Measurements from ENCODE around the gene NELFE. TPM values are rescaled to one million over a fixed set of nuclear protein-coding genes. Genes with fewer than 3 reads are reported as not detected.
A peak's percentile ranks its signal among the peaks of the same experiment; 100 is the strongest.
"Not testable (repeated sequence)": the region's sequence is repeated elsewhere in the genome, so short reads cannot be mapped to it uniquely, and the experiment has no call there.

Gene NELFE, protein sequence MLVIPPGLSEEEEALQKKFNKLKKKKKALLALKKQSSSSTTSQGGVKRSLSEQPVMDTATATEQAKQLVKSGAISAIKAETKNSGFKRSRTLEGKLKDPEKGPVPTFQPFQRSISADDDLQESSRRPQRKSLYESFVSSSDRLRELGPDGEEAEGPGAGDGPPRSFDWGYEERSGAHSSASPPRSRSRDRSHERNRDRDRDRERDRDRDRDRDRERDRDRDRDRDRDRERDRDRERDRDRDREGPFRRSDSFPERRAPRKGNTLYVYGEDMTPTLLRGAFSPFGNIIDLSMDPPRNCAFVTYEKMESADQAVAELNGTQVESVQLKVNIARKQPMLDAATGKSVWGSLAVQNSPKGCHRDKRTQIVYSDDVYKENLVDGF
- total RNA-seq: 46.7 TPM
- long read RNA-seq, transcript NELFE-208 (10 exons, 1,543 nt): minor isoform, 6 of 95 reads
- long read RNA-seq, transcript NELFE-202 (11 exons, 1,584 nt): major isoform, 75 of 95 reads
- long read RNA-seq, partial matches to known transcripts: 5 of 95 reads
- long read RNA-seq, other reads (novel, unspliced or antisense): 9 of 95 reads

DNA sequence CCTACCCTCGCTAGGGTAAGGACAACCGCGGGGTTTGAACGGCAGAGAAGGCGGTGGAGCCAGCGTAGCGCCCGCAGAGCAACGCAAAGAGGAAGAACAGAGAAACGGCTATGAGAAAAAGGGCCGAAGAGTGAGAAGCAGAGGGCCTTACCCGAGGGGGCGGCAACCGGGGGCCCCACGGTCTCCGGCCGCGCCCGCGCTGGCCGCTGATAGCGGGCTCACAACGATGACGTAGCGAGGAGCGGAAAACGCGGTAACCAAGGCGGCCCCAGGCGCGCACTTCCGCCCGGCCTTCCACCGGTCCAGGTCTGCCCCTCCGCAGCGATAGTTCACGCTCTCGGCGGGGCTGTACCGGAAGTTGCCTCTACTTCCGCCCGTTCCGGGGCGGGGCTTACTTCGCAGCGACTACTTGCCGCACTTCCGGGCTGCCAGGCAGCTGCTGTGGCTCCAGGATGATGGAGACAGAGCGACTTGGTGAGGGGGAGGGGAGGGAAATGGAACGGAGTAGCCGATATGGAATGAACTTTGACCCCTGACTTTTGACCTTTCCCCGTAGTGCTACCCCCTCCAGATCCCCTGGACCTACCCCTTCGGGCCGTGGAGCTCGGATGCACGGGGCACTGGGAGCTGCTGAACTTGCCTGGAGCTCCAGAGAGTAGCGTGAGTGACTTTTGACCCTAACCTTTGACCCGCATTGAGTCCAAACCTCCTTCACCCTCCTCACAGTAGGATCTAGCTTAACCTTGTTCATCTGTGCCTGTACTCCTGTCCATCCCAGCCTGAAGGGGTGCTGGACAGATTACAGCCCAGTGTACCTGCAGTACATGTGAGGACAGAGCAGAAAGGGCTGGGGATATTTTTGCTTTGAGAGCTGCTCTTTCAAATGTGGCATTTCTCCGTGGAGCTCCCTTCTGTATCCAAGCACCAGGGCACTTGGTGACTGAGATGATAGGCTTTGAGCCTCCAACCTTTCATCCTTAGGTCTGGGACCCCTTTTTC is at the start of gene NELFE, which contains the start of gene SKIC2:
TSS of gene NELFE (minus strand) at position 231 of the 999 bp plus-strand sequence. CDS start 525 bp downstream, outside the sequence.
TSS of gene SKIC2 (plus strand) at position 435 of the 999 bp plus-strand sequence. CDS start at position 453, 18 bp downstream.
- intact Hi-C loops (cut with DNase I): loop anchor here (1.0 to 10.0 kb wide), 2 partner anchors 13 to 414 kb away; partner anchors contain the start of genes ATP6V1G2, DDX39B, DXO and NFKBIL1
- DNase-seq (ENCODE audit: low spot score): peak; percentile 100

DNA sequence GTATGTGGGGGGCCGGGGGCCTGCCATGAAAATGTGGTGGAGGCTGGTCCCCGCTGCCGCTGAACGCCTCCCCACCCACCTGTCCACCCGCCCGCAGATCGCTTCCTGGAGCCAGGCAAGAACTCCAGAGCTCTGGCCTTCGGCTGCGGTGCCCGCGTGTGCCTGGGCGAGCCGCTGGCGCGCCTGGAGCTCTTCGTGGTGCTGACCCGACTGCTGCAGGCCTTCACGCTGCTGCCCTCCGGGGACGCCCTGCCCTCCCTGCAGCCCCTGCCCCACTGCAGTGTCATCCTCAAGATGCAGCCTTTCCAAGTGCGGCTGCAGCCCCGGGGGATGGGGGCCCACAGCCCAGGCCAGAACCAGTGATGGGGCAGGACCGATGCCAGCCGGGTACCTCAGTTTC is 49.3 kb upstream of the NELFE start:
- DNase-seq (ENCODE audit: low spot score); intact Hi-C loops (cut with DNase I): not testable (repeated sequence)

DNA sequence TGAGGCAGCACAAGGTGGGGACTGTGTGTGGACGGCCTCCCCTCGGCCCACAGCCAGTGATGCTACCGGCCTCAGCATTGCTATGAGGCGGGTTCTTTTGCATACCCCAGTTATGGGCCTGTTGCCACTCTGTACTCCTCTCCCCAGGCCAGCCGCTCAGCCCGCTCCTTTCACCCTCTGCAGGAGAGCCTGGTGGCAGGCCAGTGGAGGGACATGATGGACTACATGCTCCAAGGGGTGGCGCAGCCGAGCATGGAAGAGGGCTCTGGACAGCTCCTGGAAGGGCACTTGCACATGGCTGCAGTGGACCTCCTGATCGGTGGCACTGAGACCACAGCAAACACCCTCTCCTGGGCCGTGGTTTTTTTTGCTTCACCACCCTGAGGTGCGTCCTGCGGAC is 48.3 kb upstream of the NELFE start:
- peak; percentile 39 for DNase-seq (ENCODE audit: low spot score)
- intact Hi-C loops (cut with DNase I): not testable (repeated sequence)

DNA sequence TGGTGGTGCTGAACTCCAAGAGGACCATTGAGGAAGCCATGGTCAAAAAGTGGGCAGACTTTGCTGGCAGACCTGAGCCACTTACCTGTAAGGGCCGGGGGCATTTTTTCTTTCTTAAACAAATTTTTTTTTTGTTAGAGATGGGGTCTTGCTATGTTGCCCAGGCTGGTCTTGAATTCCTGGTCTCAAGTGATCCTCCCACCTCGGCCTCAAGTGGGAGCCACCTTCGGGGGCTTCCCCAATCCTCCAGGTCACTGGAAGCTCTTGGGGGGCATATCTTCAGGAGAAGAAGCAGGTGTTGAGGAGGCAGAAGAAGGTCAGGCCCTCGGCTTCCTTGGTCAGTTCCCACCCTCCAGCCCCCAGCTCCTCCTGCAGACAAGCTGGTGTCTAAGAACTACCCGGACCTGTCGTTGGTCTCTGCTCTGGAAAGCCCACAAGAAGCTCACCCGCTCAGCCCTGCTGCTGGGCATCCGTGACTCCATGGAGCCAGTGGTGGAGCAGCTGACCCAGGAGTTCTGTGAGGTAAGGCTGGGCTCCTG is 47.3 kb upstream of the NELFE start:
- peak; percentile 58 for DNase-seq (ENCODE audit: low spot score)
- intact Hi-C loops (cut with DNase I): not testable (repeated sequence)

DNA sequence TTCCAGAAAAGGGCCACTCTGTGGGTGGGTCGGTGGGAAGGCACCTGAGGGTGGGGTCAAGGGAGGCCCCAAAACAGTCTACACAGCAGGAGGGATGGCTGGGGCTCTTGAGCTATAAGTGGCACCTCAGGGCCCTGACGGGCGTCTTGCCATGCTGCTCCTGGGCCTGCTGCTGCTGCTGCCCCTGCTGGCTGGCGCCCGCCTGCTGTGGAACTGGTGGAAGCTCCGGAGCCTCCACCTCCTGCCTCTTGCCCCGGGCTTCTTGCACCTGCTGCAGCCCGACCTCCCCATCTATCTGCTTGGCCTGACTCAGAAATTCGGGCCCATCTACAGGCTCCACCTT is 46.7 kb upstream of the NELFE start:
- peak; percentile 69 for DNase-seq (ENCODE audit: low spot score)
- intact Hi-C loops (cut with DNase I): not testable (repeated sequence)

DNA sequence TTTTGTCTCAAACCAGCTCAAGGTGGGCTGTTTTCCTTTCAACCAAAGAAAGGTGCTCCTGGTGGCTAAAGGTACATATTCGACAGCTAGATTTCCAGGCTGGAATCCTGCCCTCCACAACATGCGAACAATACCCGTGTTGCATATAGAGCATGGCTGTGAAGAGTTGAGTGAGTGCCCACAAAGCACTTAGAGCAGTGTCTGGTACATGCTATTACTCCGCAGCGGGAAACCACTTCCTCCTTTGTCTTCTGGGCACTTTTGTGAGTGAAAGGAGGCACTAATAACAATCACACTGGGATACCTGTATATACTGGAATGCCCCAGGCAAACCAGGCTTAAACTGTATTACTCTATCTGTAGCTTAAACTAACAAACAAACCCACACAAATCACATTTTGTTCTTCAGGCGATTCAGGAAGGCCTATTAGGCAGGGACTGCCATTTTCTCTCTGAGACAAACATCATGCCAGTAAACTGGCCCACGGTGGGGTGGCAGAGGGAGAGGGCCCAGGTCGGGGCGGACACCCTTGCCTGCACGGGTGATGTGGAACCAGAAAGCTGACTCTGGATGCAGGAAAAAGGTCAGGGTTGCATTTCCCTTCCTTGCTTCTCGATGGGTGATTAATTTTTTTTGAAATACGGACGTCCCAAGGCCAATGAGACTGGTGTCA is 46.2 kb upstream of the NELFE start:
- intact Hi-C loops (cut with DNase I): not testable (repeated sequence)
- peak; percentile 5 for DNase-seq (ENCODE audit: low spot score)

DNA sequence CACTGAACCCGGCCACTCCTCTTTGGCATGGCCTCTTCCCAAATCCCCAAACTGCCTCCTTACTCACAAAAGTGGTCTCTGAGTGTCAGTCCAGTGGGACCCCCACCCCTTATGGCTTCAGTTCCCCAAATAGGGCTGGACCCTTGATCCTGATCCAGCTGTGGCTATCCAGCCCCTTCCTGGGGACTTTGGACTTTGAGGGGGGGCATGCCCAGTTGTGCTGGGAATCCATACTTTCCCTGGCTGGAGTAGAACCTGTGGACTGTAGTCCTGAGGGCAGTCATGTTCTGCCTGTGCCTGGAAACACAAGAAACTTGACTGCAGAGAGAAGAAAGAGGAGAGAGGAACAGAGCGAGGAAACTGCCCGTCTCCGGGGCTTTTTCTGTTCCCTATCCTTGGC is 45.6 kb upstream of the NELFE start:
- intact Hi-C loops (cut with DNase I): not testable (repeated sequence)
- DNase-seq (ENCODE audit: low spot score): peak; percentile 31

DNA sequence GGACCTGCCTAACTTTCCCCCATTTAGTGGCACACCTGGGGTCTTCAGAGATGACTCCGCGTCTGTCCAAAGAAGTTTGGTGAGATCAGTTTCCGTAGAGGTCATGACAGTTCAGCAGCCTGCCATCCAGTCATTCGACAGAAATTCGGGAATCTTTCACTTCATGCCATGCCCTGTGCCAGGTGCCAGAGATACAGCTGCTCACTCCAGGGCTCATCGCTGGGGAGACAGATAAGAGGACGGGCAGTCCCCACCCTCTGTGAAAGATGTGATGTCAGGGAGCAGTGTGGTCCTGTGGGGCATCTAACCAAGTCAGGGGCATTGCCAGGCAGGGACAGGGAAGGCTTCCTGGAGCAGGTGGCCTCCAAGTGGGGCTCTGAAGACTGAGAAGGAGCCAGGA is 44.5 kb upstream of the NELFE start:
- DNase-seq (ENCODE audit: low spot score); intact Hi-C loops (cut with DNase I): not testable (repeated sequence)

DNA sequence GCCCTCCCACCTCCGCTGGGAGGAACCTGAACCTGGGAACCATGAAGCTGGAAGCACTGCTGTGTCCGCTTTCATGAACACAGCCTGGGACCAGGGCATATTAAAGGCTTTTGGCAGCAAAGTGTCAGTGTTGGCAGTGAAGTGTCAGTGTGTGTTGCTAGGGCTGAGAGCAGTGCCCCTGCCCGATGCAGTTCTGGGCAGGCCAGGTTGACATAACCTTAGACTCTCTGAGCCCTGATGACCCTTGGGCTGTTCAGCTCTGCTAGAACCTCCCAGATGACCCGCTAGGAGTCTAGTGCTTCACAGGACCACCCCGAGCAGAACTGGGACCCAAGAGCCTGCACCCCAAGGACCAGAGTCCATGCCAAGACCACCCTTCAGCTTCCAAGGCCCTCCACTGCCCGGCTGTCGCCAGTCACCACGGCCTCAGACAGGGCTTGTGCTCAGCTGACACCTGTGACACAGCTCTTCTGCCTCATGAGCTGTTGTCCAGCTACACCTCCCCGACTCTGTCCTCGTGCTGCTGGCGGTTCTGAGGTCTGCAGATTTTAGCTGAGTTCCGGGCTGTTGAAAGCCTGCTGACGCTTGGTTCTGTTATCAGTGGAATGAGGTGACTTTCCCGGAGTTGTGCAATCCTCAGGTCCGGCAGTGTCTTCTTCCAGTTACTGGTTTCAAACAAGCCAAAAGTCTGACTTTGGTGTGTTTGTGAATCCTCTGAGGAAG is 43.9 kb upstream of the NELFE start:
- intact Hi-C loops (cut with DNase I); DNase-seq (ENCODE audit: low spot score): not testable (repeated sequence)

DNA sequence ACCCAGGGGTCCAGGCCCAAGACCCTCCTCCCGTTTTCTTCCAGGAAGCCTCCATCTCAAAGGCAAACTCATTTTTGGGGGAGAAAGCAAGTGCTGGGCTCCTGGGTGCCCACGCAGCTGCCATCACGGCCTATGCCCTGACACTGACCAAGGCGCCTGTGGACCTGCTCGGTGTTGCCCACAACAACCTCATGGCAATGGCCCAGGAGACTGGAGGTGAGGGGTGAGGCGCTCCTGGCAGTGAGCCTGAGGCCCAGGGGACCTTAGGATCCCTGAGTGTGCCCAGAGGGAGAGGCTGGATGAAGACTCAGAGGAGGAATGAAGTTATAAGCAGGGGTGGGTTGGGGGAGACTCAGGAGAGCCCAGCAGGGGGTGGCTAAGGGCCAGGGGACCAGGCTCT is 37.6 kb upstream of the NELFE start:
- intact Hi-C loops (cut with DNase I); DNase-seq (ENCODE audit: low spot score): not testable (repeated sequence)

DNA sequence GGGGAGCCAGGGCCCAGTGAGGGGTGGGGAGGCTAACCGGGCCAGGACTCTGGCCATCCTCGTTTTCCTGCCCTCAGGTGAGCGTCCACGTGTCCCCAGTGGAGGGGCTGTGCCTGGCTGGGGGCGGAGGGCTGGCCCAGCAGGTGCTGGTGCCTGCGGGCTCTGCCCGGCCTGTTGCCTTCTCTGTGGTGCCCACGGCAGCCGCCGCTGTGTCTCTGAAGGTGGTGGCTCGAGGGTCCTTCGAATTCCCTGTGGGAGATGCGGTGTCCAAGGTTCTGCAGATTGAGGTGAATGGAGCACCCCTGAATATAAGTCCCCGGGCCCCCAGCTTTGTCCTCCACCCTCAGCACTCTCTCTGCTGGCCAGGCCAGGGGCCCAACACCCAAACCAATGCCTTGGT is 35.6 kb upstream of the NELFE start:
- intact Hi-C loops (cut with DNase I); DNase-seq (ENCODE audit: low spot score): not testable (repeated sequence)

DNA sequence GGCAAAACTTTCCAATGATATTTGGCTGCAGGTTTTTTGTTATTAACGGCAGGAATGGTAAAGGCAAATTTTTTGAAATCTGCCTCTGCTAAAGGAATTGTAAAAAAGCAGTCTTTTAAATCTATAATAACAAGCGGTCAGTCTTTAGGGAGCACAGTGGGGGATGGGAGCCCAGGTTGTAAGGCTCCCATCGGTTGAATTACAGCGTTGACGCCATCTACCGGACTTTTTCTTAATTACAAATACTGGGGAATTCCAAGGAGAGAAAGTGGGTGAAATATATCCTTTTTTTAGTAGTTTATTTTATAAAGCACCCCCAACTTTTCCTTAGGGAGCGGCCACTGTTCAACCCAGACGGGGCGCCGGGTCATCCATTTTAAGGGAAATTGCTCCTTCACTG is 30.6 kb upstream of the NELFE start:
- intact Hi-C loops (cut with DNase I); DNase-seq (ENCODE audit: low spot score): not testable (repeated sequence)

DNA sequence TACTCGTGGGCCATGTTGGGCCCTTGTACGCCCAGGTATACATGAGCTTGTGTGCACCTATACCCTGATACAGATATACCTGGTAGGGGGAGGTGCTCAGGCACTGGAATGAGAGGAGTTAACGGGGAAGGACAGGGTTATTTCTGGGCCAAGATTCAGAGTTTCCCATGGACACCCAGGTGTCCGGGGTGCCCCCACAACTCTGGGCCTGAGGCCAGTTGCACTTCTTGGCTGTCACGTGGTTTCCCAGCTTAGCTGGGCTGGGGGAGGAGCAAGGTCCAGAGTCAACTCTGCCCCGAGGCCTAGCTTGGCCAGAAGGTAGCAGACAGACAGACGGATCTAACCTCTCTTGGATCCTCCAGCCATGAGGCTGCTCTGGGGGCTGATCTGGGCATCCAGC is 23.0 kb upstream of the NELFE start, which contains the start of gene C4A:
TSS of gene C4A (plus strand) at position 314 of the 400 bp plus-strand sequence. CDS start at position 365, 51 bp downstream.
- intact Hi-C loops (cut with DNase I); DNase-seq (ENCODE audit: low spot score): not testable (repeated sequence)

DNA sequence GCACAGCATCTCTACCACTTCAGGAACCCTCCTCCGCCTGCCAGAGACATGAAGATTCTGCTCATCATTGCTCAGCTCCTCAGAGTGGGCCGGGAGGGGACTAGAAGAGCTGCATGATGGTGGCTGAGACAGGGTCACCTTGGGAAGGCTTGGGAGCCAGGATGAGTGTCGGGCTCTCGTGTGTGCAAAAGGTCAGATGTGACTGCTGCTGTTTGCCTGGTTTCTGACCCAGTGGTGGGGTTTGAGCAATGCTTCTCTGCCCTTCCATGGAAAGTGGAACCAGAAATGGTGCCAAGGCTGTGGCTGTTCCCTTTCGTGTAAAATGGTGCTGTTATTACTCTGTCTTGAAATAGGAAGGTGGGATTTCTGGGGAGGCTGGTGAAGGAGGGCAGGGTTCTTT is 22.2 kb upstream of the NELFE start:
- intact Hi-C loops (cut with DNase I); DNase-seq (ENCODE audit: low spot score): not testable (repeated sequence)

DNA sequence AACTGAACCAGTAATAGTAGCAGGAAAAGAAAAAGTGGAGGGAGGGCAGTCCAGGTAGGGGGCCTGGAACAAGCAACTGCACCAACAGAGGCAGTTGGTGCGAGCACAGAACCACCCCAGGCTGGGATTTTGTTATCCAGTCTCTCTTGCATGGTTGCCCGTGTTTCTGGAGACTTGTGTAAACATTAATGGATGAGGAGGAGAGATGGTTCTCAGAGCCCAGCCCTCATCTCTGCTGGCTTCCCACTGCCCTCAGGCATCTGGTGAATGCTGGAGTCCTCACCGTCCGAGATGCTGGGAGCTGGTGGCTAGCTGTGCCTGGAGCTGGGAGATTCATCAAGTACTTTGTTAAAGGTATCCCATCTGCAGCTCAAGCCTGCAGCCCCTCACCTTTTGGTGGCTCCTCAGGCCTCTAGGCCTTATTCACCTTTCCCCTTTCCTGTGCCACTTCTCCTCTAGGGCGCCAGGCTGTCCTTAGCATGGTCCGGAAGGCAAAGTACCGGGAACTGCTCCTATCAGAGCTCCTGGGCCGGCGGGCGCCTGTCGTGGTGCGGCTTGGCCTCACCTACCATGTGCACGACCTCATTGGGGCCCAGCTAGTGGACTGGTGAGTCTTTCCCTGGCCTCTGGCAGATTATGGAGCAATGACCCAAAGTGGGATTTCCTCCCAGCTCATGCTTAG is 21.6 kb upstream of the NELFE start:
- DNase-seq (ENCODE audit: low spot score); intact Hi-C loops (cut with DNase I): not testable (repeated sequence)

DNA sequence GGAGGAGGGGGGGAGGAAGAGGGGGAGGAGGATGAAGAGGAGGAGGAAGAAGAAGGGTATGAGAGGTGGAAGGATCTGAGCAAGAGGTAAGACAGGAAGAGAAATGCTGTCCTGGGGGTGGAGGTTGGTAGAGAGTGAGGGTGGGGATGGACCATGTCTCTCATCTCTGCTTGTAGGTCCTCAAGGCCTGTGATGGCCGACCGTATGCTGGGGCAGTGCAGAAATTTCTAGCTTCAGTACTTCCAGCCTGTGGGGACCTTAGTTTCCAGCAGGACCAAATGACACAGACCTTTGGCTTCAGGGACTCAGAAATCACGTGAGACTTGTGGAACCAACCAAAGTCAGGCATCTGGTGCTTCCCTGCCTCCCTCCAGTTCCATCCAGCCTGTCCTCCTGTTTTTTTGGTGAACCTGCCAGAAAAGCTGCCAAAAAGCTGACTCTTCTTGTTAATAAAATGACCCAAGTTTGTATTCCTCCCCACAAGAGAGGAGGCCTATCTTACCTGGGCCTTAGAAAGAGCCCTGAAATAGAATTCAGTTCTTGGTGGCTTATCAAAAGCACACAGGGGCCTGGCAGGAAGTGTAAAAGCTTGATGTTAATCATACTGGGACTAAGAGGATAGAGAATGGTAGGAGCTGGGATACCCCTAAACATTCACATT is 20.6 kb upstream of the NELFE start:
- DNase-seq (ENCODE audit: low spot score): peak; percentile 19
- intact Hi-C loops (cut with DNase I): no loop called here

DNA sequence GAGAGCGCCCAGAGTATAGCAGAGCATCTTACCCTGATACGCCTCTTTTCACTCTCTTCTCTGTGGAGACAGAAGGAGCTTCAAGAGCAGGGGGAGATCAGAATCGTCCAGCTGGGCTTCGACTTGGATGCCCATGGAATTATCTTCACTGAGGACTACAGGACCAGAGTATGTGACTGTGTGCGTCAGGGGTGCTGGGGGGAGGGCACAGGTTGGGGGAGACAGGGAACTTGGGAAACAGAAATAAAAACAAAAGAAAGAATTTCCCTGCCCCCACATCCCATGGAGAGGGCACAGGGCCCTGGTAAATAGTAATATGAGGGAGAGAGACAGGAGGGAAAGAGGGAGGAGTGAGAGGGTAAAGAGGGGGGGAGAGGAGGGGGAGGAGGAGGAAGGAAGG is 20.1 kb upstream of the NELFE start:
- DNase-seq (ENCODE audit: low spot score): no peak
- intact Hi-C loops (cut with DNase I): no loop called here

Measured in cardiac septum (tissue), 1 donor.